ENCODE measurements around the gene SUCLG1. TPM values are rescaled to one million over a fixed set of nuclear protein-coding genes. Genes with fewer than 3 reads are reported as not detected.

SUCLG1 gene
- total RNA-seq, 1 donor from 2014 or later: 23.2 TPM

DNA sequence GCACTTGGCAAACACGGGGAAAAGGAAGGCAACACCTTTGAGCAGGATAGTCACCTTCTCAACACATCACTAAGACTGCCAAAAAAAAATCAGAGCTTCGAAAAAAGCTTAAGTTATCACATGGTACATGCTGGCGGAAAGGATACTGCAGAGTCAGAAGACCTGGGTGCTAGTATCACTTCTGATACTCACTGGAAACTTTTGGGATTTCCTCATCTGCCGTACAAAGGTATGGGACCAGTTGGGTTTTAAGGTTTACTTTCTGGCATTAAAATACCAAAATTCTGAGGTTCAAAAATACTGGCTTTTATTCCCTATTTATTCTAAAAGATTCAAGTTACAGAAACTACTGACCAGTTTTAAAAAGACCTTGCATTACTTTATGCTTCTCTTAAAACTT, 2.9 kb downstream of the SUCLG1 start:
- Histone ChIP-seq H3K9me3 (no peaks in the 10 kb centered on the region), H3K27me3 (no peaks in the 10 kb centered on the region), H3K36me3 (no peaks in the 10 kb centered on the region), H3K4me1 (peaks cover 0 to 9% of the 10 kb centered on the region in 2 donors), H3K27ac (no peak overlapping the region), H3K4me3 (no peak overlapping the region)
- intact Hi-C loops (cut with DNase I): no loop called here
- no peak for DNase-seq (ENCODE audit: low spot score in 2 of 2)
- no peak for TF ChIP-seq CTCF (IDR thresholded peaks at IDR 0.05)

GRCh38 chr2:84454581-84454980, 4.5 kb downstream of the SUCLG1 start:
- H3K27me3 ChIP-seq: no peaks in the 10 kb centered on the region
- no peak for DNase-seq (ENCODE audit: low spot score in 2 of 2)
- no peak overlapping the region for H3K27ac ChIP-seq
- no peak for TF ChIP-seq CTCF (IDR thresholded peaks at IDR 0.05)
- H3K36me3 ChIP-seq: no peaks in the 10 kb centered on the region
- intact Hi-C loops (cut with DNase I): no loop called here
- H3K4me3 ChIP-seq: no peak overlapping the region
- no peaks in the 10 kb centered on the region for H3K9me3 ChIP-seq
- peaks cover 0 to 9% of the 10 kb centered on the region in 2 donors for H3K4me1 ChIP-seq

GRCh38 chr2:84452624-84453023, 6.5 kb downstream of the SUCLG1 start:
- Histone ChIP-seq H3K27ac (no peak overlapping the region), H3K27me3 (no peaks in the 10 kb centered on the region), H3K4me3 (no peak overlapping the region), H3K36me3 (peaks cover 0 to 5% of the 10 kb centered on the region in 2 donors), H3K4me1 (peaks cover 0 to 5% of the 10 kb centered on the region in 2 donors), H3K9me3 (no peaks in the 10 kb centered on the region)
- no peak for TF ChIP-seq CTCF (IDR thresholded peaks at IDR 0.05)
- DNase-seq (ENCODE audit: low spot score in 2 of 2): no peak
- intact Hi-C loops (cut with DNase I): no loop called here

GRCh38 chr2:84451579-84451978, 7.5 kb downstream of the SUCLG1 start:
- DNase-seq (ENCODE audit: low spot score in 2 of 2): no peak
- Histone ChIP-seq H3K27ac (no peak overlapping the region), H3K4me1 (no peaks in the 10 kb centered on the region)

DNA sequence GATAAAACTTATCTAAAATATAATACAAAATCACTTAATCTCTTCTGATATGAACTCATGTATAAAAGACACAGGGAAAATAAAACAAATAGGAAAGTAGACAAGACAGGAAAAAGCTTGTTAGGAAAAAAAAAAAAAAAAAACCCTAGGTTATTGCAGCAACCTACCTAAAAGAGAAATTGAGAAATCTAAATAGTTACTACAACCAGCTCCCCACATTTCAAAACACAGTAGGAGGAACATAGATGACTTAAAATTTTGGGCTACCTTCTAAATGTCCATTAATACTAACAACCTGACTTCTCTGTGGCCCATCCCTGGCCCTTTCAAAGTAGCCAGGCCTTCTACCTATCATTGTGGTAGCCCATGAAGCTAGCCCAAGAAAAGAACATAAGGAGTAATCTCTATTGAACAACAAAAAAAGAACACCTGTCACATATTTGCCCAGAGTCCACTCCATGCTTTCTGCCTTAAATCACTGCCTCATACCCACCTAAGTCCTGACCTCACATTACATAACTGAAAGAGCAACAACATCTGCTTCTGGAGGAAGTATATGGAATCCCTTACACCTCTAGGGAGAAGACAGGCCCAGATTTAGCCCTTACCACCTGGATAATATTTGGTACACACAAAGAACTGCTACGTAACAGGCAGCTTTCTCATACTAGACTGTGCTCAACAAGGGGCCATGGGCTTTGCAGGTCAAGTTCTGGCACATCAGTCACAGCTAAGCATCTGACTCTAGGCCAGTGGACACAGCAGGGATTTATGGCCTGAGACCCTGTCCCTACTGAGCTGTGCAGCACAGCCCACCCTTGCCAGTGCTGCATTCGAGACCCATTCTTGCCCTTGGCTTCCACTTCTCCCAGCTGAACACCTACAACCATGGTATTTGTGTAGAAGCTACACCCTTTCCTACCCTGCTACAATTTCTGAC, 8.5 kb downstream of the SUCLG1 start:
- no peak for DNase-seq (ENCODE audit: low spot score in 2 of 2)
- H3K27me3 ChIP-seq: no peaks in the 10 kb centered on the region
- H3K27ac ChIP-seq: no peak overlapping the region
- no peak for TF ChIP-seq CTCF (IDR thresholded peaks at IDR 0.05)
- no peak overlapping the region for H3K4me3 ChIP-seq
- H3K36me3 ChIP-seq: peaks cover 8% of the 10 kb centered on the region in 2 donors
- H3K4me1 ChIP-seq: no peaks in the 10 kb centered on the region
- no peaks in the 10 kb centered on the region for H3K9me3 ChIP-seq
- intact Hi-C loops (cut with DNase I): no loop called here

More at GRCh38 chr2:84451579-84451978, 7.5 kb downstream of the SUCLG1 start:
- Histone ChIP-seq H3K9me3 (no peaks in the 10 kb centered on the region), H3K36me3 (peaks cover 0 to 5% of the 10 kb centered on the region in 2 donors), H3K27me3 (no peaks in the 10 kb centered on the region), H3K4me3 (no peak overlapping the region)
- no peak for TF ChIP-seq CTCF (IDR thresholded peaks at IDR 0.05)
- intact Hi-C loops (cut with DNase I): no loop called here

Measured in ascending aorta (tissue), 2 donors.